ENCODE measurements around the gene TMEM186.
A peak's percentile ranks its signal among the peaks of the same experiment; 100 is the strongest.
"Not testable (repeated sequence)": the region's sequence is repeated elsewhere in the genome, so short reads cannot be mapped to it uniquely, and the experiment has no call there.

The TMEM186 gene

GRCh38 chr16:8808009-8808408 is 10.6 kb upstream of the TMEM186 start:
- H3K9me3 ChIP-seq (ENCODE audit: insufficient read depth, low read length): no peaks in the 10 kb centered on the region
- H3K27me3 ChIP-seq (ENCODE audit: insufficient read depth, insufficient read length): no peaks in the 10 kb centered on the region
- TF ChIP-seq YY1 (IDR thresholded peaks at IDR 0.05; ENCODE audit: insufficient read depth, insufficient read length) (no peak), ZNF274 (IDR thresholded peaks at IDR 0.05; ENCODE audit: low read depth, low read length) (no peak), SUZ12 (IDR thresholded peaks at IDR 0.05; ENCODE audit: extremely low read depth, insufficient read depth, insufficient read length) (no peak)
- peaks cover 100% of the 10 kb centered on the region for H3K36me3 ChIP-seq (ENCODE audit: insufficient read depth, insufficient read length, low read length)
- no peaks in the 10 kb centered on the region for H3K4me1 ChIP-seq (ENCODE audit: insufficient read depth, insufficient read length)
- no peak overlapping the region for H3K9ac ChIP-seq (ENCODE audit: insufficient read length, low read depth)
- DNase-seq (ENCODE audit: low read depth, low spot score): no peak
- H3K4me3 ChIP-seq (ENCODE audit: insufficient read length, low read depth): no peak overlapping the region

GRCh38 chr16:8807189-8807588 is 9.8 kb upstream of the TMEM186 start:
- Histone ChIP-seq H3K36me3 (ENCODE audit: insufficient read depth, insufficient read length, low read length) (peaks cover 100% of the 10 kb centered on the region), H3K27me3 (ENCODE audit: insufficient read depth, insufficient read length) (no peaks in the 10 kb centered on the region), H3K9ac (ENCODE audit: insufficient read length, low read depth) (no peak overlapping the region), H3K4me1 (ENCODE audit: insufficient read depth, insufficient read length) (no peaks in the 10 kb centered on the region), H3K4me3 (ENCODE audit: insufficient read length, low read depth) (no peak overlapping the region), H3K9me3 (ENCODE audit: insufficient read depth, low read length) (no peaks in the 10 kb centered on the region)
- no peak for DNase-seq (ENCODE audit: low read depth, low spot score)
- TF ChIP-seq SUZ12 (IDR thresholded peaks at IDR 0.05; ENCODE audit: extremely low read depth, insufficient read depth, insufficient read length) (no peak), ZNF274 (IDR thresholded peaks at IDR 0.05; ENCODE audit: low read depth, low read length) (no peak), YY1 (IDR thresholded peaks at IDR 0.05; ENCODE audit: insufficient read depth, insufficient read length) (no peak)

GRCh38 chr16:8806272-8806983 is 9.0 kb upstream of the TMEM186 start:
- H3K4me3 ChIP-seq (ENCODE audit: insufficient read length, low read depth): no peak overlapping the region
- no peak for DNase-seq (ENCODE audit: low read depth, low spot score)
- H3K36me3 ChIP-seq (ENCODE audit: insufficient read depth, insufficient read length, low read length): peaks cover 100% of the 10 kb centered on the region
- H3K27me3 ChIP-seq (ENCODE audit: insufficient read depth, insufficient read length): no peaks in the 10 kb centered on the region
- TF ChIP-seq YY1 (IDR thresholded peaks at IDR 0.05; ENCODE audit: insufficient read depth, insufficient read length) (no peak), SUZ12 (IDR thresholded peaks at IDR 0.05; ENCODE audit: extremely low read depth, insufficient read depth, insufficient read length) (no peak), ZNF274 (IDR thresholded peaks at IDR 0.05; ENCODE audit: low read depth, low read length) (no peak)
- H3K4me1 ChIP-seq (ENCODE audit: insufficient read depth, insufficient read length): no peaks in the 10 kb centered on the region
- no peaks in the 10 kb centered on the region for H3K9me3 ChIP-seq (ENCODE audit: insufficient read depth, low read length)
- no peak overlapping the region for H3K9ac ChIP-seq (ENCODE audit: insufficient read length, low read depth)

GRCh38 chr16:8804313-8804712 is 6.9 kb upstream of the TMEM186 start:
- H3K4me3 ChIP-seq (ENCODE audit: insufficient read length, low read depth): no peak overlapping the region
- no peak for TF ChIP-seq SUZ12 (IDR thresholded peaks at IDR 0.05; ENCODE audit: extremely low read depth, insufficient read depth, insufficient read length)
- no peak for TF ChIP-seq ZNF274 (IDR thresholded peaks at IDR 0.05; ENCODE audit: low read depth, low read length)
- no peak for TF ChIP-seq YY1 (IDR thresholded peaks at IDR 0.05; ENCODE audit: insufficient read depth, insufficient read length)
- peaks cover 99% of the 10 kb centered on the region for H3K36me3 ChIP-seq (ENCODE audit: insufficient read depth, insufficient read length, low read length)
- H3K9ac ChIP-seq (ENCODE audit: insufficient read length, low read depth): no peak overlapping the region
- H3K27me3 ChIP-seq (ENCODE audit: insufficient read depth, insufficient read length): no peaks in the 10 kb centered on the region
- no peak for DNase-seq (ENCODE audit: low read depth, low spot score)
- H3K4me1 ChIP-seq (ENCODE audit: insufficient read depth, insufficient read length): no peaks in the 10 kb centered on the region
- H3K9me3 ChIP-seq (ENCODE audit: insufficient read depth, low read length): no peaks in the 10 kb centered on the region

- not testable (repeated sequence) for DNase-seq (ENCODE audit: low read depth, low spot score); H3K9me3 ChIP-seq (ENCODE audit: insufficient read depth, low read length); H3K9ac ChIP-seq (ENCODE audit: insufficient read length, low read depth); H3K27me3 ChIP-seq (ENCODE audit: insufficient read depth, insufficient read length); H3K4me3 ChIP-seq (ENCODE audit: insufficient read length, low read depth); H3K4me1 ChIP-seq (ENCODE audit: insufficient read depth, insufficient read length)
- H3K36me3 ChIP-seq (ENCODE audit: insufficient read depth, insufficient read length, low read length): peaks cover 99% of the 10 kb centered on the region
These were observed 6.3 kb upstream of the TMEM186 start for GRCh38 chr16:8803733-8804132.

- no peak for DNase-seq (ENCODE audit: low read depth, low spot score)
- H3K36me3 ChIP-seq (ENCODE audit: insufficient read depth, insufficient read length, low read length): peaks cover 83% of the 10 kb centered on the region
- H3K9me3 ChIP-seq (ENCODE audit: insufficient read depth, low read length): no peaks in the 10 kb centered on the region
- no peaks in the 10 kb centered on the region for H3K4me1 ChIP-seq (ENCODE audit: insufficient read depth, insufficient read length)
- no peaks in the 10 kb centered on the region for H3K27me3 ChIP-seq (ENCODE audit: insufficient read depth, insufficient read length)
- TF ChIP-seq SUZ12 (IDR thresholded peaks at IDR 0.05; ENCODE audit: extremely low read depth, insufficient read depth, insufficient read length) (no peak), YY1 (IDR thresholded peaks at IDR 0.05; ENCODE audit: insufficient read depth, insufficient read length) (no peak), ZNF274 (IDR thresholded peaks at IDR 0.05; ENCODE audit: low read depth, low read length) (no peak)
- no peak overlapping the region for H3K4me3 ChIP-seq (ENCODE audit: insufficient read length, low read depth)
- H3K9ac ChIP-seq (ENCODE audit: insufficient read length, low read depth): no peak overlapping the region
These were observed 4.3 kb upstream of the TMEM186 start for GRCh38 chr16:8801701-8802100.

GRCh38 chr16:8798535-8799157 is 1.2 kb upstream of the TMEM186 start:
- H3K27me3 ChIP-seq (ENCODE audit: insufficient read depth, insufficient read length): no peaks in the 10 kb centered on the region
- peak overlapping the region; percentile 97 for H3K9ac ChIP-seq (ENCODE audit: insufficient read length, low read depth)
- no peaks in the 10 kb centered on the region for H3K9me3 ChIP-seq (ENCODE audit: insufficient read depth, low read length)
- peaks cover 71% of the 10 kb centered on the region for H3K36me3 ChIP-seq (ENCODE audit: insufficient read depth, insufficient read length, low read length)
- no peak for DNase-seq (ENCODE audit: low read depth, low spot score)
- TF ChIP-seq YY1 (IDR thresholded peaks at IDR 0.05; ENCODE audit: insufficient read depth, insufficient read length) (no peak), ZNF274 (IDR thresholded peaks at IDR 0.05; ENCODE audit: low read depth, low read length) (no peak), SUZ12 (IDR thresholded peaks at IDR 0.05; ENCODE audit: extremely low read depth, insufficient read depth, insufficient read length) (no peak)
- peak overlapping the region; percentile 96 for H3K4me3 ChIP-seq (ENCODE audit: insufficient read length, low read depth)
- H3K4me1 ChIP-seq (ENCODE audit: insufficient read depth, insufficient read length): peaks cover 5% of the 10 kb centered on the region

All from NT2/D1 (cell line).